ENCODE measurements around the gene MAP3K15.

GRCh38 chrX:19541196-19541595, 25.9 kb upstream of the MAP3K15 start:
- TF ChIP-seq SUZ12 (IDR thresholded peaks at IDR 0.05) (no peak), BHLHE40 (IDR thresholded peaks at IDR 0.05; ENCODE audit: borderline replicate concordance) (no peak), FOXK2 (IDR thresholded peaks at IDR 0.05) (no peak), FOXM1 (IDR thresholded peaks at IDR 0.05; ENCODE audit: borderline replicate concordance) (no peak), HDGF (IDR thresholded peaks at IDR 0.05; ENCODE audit: borderline replicate concordance) (no peak), ARNT (IDR thresholded peaks at IDR 0.05) (no peak), ELF4 (IDR thresholded peaks at IDR 0.05) (no peak)
- TF ChIP-seq, protein P1, sequence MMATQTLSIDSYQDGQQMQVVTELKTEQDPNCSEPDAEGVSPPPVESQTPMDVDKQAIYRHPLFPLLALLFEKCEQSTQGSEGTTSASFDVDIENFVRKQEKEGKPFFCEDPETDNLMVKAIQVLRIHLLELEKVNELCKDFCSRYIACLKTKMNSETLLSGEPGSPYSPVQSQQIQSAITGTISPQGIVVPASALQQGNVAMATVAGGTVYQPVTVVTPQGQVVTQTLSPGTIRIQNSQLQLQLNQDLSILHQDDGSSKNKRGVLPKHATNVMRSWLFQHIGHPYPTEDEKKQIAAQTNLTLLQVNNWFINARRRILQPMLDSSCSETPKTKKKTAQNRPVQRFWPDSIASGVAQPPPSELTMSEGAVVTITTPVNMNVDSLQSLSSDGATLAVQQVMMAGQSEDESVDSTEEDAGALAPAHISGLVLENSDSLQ (IDR thresholded peaks at IDR 0.05) = no peak

Measured in HEK293T (cell line).